GM19238 (cell line): ENCODE measurements around the gene MARF1.
"Not testable (repeated sequence)": the region's sequence is repeated elsewhere in the genome, so short reads cannot be mapped to it uniquely, and the experiment has no call there.

ENCODE experiments used
- DNase-seq: peaks from one replicate; pipeline ENCODE4 v3.0.0; 2011; ENCODE audit warnings: low spot score; ENCODE audit not compliant: insufficient read length

Gene MARF1, protein sequence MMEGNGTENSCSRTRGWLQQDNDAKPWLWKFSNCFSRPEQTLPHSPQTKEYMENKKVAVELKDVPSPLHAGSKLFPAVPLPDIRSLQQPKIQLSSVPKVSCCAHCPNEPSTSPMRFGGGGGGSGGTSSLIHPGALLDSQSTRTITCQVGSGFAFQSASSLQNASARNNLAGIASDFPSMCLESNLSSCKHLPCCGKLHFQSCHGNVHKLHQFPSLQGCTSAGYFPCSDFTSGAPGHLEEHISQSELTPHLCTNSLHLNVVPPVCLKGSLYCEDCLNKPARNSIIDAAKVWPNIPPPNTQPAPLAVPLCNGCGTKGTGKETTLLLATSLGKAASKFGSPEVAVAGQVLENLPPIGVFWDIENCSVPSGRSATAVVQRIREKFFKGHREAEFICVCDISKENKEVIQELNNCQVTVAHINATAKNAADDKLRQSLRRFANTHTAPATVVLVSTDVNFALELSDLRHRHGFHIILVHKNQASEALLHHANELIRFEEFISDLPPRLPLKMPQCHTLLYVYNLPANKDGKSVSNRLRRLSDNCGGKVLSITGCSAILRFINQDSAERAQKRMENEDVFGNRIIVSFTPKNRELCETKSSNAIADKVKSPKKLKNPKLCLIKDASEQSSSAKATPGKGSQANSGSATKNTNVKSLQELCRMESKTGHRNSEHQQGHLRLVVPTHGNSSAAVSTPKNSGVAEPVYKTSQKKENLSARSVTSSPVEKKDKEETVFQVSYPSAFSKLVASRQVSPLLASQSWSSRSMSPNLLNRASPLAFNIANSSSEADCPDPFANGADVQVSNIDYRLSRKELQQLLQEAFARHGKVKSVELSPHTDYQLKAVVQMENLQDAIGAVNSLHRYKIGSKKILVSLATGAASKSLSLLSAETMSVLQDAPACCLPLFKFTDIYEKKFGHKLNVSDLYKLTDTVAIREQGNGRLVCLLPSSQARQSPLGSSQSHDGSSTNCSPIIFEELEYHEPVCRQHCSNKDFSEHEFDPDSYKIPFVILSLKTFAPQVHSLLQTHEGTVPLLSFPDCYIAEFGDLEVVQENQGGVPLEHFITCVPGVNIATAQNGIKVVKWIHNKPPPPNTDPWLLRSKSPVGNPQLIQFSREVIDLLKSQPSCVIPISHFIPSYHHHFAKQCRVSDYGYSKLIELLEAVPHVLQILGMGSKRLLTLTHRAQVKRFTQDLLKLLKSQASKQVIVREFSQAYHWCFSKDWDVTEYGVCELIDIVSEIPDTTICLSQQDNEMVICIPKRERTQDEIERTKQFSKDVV (N-terminal part only)

DNA sequence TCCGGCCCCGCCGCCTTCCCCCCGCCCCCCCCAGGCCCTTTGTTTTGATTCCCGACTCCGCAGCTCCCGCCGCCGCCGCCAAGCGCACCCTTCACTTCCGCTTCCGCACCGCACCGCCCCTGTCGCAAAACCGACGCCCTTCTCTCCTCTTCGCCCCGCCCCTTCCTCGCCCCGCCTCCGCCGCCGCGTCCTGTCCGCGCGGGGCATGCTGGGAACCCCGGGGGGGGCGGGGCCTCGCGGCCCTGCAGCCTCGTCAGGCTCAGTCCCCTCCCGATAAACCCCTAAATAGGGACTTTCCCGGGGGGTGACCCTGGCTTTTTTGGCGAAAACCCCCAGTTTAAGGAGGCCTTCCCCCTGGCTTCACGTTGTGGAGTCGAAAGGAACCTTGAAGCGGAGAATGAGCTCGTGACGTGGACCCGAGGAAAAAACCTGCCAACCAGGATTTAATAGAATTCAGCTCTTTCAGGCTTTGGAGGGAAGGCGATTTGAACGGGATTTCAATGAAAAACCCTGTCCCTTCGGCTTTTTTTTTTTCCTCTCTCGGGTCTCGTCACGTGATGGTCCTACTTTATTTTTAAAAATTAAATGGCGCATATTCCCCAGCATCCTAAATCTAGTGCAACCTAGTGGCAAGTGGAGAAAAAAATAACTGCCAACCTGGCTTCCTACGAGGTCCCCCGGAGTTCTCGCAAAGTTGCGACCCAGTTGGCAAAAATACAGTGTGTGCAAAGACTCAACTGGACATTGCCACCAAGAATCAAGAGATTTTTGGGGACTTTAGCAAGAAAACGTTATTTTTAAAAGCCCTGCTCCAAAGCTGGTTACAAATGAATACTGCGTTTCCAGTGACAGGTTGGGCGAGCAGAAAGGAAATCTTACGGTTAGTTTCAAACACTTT, at the start of gene MARF1:
TSS of gene MARF1 (minus strand) at position 107 of the 898 bp plus-strand sequence. CDS start 3,921 bp downstream, outside the sequence.
- DNase-seq = peak; percentile 58

- DNase-seq = not testable (repeated sequence)
Measured at GRCh38 chr16:15692508-15692907, 49.6 kb upstream of the MARF1 start.

DNA sequence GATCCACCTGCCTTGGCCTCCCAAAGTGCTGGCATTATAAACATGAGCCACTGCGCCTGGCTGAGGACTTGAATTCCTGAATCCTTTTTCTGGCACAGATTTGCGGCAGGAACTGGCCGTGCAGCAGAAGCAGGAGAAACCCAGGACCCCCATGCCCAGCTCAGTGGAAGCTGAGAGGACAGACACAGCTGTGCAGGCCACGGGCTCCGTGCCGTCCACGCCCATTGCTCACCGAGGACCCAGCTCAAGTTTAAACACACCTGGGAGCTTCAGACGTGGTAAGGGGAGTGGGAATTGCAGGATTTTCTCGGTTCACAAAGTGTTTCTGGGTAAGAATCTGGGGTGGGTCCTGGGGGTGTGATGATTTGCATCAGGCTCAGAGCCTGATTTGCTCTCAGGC, 48.1 kb upstream of the MARF1 start:
- DNase-seq = no peak

DNA sequence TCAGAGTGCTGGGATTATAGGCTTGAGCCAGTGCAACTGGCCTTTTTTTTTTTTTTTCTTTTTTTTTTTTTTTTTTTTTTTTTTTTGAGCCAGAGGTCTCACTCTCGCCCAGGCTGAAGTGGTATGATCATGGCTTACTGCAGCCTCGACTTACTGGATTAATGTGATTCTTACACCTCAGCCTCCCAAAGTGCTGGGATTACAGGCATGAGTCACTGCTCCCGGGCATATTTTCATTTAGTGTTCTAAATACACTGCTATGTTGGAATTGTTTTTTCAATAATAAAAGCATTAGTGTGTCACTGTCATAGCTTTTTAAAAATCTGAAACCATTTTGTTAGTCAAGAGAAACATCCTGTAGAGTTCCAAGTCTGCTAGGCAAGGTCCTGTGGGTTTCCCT, 47.3 kb upstream of the MARF1 start:
- no peak for DNase-seq

DNA sequence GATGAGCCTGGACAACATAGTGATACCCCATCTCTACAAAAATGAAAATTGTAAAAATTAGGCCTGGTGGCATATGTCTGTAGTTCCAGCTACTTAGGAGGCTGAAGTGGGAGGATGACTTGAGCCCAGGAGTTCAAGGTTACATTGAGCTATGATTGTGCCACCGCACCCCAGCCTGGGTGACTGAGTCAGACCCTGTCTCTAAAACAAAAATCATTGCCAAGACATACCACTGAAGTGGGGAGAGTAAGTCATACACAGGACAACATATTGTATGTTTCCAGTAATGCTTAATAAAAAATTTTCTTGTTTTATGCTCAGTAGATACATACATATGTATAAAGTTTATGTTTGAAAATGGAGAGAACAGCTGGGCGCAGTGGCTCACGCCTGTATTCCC, 46.3 kb upstream of the MARF1 start:
- DNase-seq = no peak

DNA sequence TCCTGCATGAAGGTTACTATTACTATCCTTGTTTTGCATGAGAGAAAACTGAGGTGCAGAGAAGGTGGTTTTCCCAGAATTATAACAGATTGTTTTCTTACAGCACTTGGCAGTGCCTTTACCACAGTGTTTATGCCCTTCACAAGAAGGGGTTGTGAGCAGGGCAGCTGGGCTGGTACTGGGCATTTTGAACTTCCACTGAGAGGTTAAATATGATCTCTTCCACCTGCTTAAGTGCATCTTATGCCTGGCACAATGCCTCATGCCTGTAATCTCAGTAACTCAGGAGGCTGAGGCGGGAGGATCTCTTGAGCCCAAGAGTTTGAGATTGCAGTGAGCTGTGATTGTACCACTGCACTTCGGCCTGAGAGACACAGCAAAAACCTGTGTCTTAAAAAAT, 43.3 kb upstream of the MARF1 start:
- no peak for DNase-seq

DNA sequence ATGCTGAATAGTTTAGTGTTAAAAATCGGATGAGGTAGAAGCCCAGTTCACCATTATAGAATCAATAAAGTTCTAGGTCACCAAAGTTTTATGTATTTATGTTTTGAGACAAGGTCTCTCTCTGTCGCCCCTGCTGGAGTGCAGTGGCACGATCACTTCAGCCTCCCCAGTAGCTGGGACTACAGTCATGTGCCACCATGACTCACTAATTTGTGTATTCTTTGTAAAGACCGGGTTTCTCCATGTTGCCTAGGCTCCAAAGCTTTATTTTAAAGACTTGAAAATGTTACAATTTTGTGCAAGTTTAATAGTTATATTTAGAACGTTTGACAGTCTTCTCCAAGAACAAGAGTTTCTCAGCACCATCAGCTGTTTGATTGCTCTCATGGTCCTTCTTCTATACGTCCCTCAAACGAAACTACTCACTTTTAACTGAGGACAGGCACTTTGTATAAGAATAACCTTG, 39.2 kb upstream of the MARF1 start:
- no peak for DNase-seq

DNA sequence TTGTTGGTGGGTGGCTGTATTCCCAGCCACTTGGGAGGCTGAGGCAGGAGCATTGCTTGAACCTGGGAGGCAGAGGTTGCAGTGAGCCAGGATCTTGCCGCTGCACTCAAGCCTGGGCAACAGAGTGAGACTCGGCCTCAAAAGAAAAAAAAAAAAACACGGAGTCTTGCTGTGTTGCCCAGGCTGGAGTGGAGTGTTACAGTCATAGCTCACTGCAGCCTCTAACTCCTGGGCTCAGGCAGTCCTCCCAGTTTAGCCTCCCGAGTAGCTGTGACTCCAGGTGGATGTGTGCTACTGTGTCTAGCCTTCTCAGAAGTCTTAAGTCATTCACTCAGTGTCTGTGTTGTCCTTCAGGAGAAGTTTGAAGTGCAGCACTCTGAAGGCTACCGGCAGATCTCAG, 34.5 kb upstream of the MARF1 start:
- DNase-seq = no peak

DNA sequence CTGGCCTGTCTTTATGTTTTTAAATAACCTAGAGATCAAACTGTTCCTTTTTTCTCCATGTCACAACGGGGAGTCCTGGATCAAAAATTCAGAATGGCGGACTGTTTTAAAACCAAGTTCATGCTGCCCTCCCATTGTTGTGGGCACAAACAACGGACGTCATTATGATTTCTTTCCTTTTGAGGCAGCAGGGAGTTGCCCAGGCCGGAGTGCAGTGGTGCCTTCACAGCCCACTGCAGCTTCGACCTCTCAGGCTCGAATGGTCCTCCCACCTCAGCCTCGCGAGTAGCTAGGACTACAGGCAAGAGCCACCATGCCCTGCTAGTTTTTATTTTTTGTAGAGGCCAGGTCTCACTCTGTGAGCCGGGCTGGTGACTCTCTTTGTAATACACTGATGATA, 33.6 kb upstream of the MARF1 start:
- DNase-seq = no peak

GRCh38 chr16:15674571-15674970, 31.6 kb upstream of the MARF1 start:
- no peak for DNase-seq

DNA sequence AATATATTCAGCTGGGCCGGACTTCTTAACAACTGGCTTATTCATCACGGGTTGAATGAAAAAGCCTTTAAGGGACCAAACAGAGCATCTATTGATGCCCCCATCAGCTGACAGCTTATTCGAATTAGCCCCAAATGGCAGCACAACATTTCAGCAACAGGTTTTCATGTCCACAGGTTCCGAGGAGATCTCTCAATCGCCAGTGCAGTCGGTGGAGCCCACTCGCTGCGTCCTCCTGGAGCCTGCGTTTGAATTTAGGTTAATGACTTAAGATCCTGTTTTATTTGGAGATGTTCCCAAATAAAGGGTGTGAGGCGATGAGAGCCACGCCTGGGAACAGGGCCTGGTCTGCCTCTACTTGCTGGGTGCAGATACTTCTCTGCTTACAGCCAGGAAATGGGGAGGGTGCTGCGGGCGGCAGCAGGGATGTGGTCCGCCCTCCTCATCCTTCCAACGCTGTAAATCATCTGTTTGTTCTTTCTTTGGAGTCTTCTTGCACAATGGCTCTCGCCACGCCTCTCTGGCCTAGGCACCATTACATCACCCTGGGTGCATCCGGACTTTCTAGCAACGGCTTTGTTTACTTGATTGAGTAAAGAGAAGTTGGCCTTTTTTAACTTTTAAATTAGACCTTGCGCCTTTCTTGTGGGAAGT, 29.7 kb upstream of the MARF1 start:
- no peak for DNase-seq

GRCh38 chr16:15672127-15672513, 29.2 kb upstream of the MARF1 start:
- DNase-seq = not testable (repeated sequence)

GRCh38 chr16:15671530-15672117, 28.7 kb upstream of the MARF1 start:
- no peak for DNase-seq

DNA sequence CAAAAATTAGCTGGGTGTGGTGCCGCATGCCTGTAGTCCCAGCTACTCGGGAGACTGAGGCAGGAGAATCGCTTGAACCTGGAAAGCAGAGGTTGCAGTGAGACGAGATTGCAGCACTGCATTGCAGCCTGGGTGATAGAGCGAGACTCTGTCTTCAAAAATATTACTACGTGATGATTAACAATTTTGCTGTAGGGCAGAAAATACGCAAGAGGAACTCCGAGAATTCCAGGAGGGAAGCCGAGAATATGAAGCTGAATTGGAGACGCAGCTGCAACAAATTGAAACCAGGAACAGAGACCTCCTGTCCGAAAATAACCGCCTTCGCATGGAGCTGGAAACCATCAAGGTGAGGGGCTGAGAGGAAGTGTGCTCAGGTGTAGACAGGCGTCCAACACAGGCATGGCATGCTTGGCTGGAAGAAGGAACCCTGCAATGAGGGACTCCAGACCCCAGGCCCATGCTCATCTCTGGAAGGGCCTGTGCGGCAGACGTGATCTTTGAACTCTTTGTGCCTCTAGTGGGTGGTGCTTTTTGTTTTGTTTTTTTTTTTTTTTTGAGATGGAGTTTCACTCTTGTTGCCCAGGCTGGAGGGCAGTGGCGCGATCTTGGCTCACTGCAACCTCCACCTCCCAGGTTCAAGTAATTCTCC, 24.3 kb upstream of the MARF1 start:
- no peak for DNase-seq

GRCh38 chr16:15665107-15665506, 22.2 kb upstream of the MARF1 start:
- DNase-seq = no peak

GRCh38 chr16:15660203-15660601, 17.2 kb upstream of the MARF1 start:
- DNase-seq = no peak

- no peak for DNase-seq
Measured at GRCh38 chr16:15658556-15658955, 15.6 kb upstream of the MARF1 start.

DNA sequence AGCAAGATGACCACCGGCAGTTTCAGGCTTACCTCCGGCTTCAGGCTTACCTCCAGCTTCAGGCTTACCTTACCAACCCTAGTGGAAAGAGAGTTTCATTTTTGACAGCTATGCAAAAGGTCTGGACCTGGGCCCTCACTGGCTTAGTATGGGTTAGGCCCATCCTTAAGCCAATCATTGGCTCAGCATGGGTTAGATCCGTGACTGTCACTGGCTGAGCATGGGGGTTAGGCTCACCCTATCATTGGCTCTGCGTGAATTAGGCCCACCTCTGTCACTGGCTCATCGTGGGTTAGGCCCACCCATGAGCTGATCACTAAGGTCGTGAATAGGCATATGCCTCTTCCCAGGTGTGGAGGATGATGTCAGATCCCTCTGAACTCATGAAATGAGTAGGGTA, 15.2 kb upstream of the MARF1 start:
- DNase-seq = no peak

- DNase-seq = not testable (repeated sequence)
Measured at GRCh38 chr16:15655561-15655960, 12.6 kb upstream of the MARF1 start.
